Subcutaneous adipose tissue (tissue), 4 donors: ENCODE data around the gene OLFM2. TPM values are rescaled to one million over a fixed set of nuclear protein-coding genes. Genes with fewer than 3 reads are reported as not detected.

Source experiments
- total RNA-seq, 4 donors: library from RNA; depleted of rRNA; stranded (reverse); fragments of >200 nt; gene quantifications; one replicate each; pipeline ENCODE4 v1.1.0, GENCODE V29; 2016
- TF ChIP-seq, protein P1 (sequence below): fragments of 450-650 bp; IDR thresholded peaks from one replicate; pipeline ENCODE4 v1.5.1; 2016; ENCODE audit warnings: low read depth, mild to moderate bottlenecking, control low read depth, antibody characterized with exemption, moderate library complexity

OLFM2 gene
- total RNA-seq, 4 donors from 2014 or later: 21.8 to 258 (median 57.7) TPM

DNA sequence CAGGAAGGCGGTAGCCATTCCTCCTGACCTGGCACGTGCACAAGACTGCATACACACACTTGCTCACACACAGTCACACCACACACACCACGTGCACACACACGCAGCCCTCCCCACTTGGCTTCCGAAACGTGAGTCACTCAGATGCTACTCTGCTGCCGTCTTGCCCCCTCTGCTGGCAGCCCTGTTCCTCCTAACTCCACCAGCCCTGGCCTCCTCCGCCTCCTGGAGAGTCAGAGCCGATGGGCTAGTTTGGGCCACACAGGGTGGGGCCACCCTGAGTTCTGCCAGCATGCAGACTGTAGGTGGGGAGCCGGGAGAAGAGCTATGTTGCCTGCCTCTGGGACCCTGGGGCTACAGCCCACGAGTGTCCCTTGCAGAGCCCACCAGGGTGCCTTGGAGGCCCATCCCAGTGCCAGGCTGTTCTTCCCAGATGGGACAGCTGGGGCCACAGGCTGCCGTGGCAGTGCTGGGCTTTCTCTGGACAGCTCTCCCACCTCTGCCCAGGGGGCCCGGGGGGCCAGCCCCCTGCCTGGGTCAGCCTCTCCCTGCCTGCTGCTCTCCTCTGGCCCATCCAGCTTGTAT, 89.1 kb downstream of the OLFM2 start:
- TF ChIP-seq, protein P1, sequence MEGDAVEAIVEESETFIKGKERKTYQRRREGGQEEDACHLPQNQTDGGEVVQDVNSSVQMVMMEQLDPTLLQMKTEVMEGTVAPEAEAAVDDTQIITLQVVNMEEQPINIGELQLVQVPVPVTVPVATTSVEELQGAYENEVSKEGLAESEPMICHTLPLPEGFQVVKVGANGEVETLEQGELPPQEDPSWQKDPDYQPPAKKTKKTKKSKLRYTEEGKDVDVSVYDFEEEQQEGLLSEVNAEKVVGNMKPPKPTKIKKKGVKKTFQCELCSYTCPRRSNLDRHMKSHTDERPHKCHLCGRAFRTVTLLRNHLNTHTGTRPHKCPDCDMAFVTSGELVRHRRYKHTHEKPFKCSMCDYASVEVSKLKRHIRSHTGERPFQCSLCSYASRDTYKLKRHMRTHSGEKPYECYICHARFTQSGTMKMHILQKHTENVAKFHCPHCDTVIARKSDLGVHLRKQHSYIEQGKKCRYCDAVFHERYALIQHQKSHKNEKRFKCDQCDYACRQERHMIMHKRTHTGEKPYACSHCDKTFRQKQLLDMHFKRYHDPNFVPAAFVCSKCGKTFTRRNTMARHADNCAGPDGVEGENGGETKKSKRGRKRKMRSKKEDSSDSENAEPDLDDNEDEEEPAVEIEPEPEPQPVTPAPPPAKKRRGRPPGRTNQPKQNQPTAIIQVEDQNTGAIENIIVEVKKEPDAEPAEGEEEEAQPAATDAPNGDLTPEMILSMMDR: no peak

DNA sequence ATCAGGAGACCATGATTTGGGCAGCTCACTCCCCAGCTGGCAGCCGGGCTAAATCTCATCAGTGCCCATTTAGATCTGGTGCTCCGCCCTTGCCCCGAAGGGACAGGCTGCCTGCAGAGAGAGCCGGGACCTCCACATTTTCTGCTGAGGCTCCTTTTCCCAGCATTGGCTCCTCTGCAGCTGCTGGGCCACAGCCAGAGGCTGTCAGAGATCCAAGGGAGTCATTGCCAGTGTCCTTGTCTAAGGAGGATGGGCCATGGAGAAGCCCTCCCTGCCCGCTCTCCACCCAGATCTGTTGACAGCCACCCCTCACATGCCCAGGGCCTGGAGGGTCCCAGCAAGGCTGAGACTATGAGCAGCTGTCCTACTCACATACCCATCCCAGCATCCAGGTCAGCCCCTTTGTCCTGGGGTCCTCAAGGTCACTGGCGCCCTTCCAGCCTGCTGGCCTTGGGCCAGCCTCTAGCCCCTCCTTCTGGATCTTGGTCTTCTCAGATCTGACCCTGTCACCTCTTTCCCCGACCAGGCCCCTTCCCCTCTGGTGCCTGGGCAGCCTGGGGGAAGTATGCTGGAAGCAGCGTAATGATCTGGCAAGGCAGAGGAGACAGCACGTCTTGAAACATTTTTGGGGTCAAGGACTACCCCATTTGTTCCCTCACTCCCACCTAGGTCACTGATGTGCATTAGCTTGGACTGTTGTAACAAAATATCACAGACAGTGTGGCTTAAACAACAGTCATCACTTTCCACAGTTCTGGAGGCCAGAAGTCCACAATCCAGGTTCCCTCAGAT, 93.3 kb downstream of the OLFM2 start:
- TF ChIP-seq, protein P1: no peak

DNA sequence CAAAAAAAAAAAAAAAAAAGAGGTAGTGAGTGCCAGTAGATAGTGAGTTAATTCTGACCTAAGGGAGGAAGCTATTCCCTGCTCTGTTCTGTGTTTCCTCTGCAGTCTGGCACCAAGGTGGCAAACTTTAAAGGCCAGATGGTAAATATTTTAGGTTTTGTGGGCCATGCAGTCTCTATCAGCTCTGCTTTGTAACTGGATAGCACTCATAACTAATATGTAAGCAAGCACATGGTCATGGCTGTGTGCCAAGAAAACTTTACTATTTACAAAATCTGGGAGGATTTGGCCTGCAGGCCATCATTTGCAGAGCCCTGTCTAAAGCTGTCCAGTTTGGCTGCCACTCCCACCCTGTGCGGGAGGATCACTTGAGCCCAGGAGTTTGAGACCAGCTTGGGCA, 96.9 kb downstream of the OLFM2 start:
- TF ChIP-seq, protein P1: no peak

DNA sequence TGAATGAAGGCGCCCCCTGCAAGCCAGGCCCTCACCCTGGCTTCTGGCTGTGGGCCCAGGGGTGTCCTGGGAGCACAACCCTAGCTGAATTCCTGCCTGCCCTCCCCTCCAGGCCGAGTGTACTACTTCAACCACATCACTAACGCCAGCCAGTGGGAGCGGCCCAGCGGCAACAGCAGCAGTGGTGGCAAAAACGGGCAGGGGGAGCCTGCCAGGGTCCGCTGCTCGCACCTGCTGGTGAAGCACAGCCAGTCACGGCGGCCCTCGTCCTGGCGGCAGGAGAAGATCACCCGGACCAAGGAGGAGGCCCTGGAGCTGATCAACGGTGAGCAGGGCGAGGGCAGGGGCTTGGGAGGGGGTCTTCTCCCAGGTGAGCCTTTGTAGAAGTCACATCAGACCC, 98.0 kb downstream of the OLFM2 start:
- TF ChIP-seq, protein P1: no peak

DNA sequence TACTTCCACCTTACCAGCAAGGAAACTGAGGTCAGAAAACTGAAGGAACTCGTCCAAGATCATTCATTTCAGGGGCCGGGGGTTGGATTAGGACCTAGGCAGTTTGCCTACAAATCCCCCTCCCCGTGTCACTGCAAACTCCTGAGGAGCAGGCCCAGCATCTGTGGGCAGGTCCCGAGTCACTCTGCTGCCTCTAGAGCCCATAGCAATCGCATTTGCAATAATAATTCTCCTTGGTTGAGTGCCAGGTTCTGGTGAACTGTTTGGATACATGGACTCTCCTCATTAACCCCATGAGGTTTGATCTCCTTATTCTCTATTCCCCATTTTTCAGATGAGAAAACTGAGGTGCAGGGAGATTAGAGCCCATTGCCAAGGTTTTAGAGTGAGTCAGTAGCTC, 100.3 kb downstream of the OLFM2 start:
- TF ChIP-seq, protein P1: no peak

DNA sequence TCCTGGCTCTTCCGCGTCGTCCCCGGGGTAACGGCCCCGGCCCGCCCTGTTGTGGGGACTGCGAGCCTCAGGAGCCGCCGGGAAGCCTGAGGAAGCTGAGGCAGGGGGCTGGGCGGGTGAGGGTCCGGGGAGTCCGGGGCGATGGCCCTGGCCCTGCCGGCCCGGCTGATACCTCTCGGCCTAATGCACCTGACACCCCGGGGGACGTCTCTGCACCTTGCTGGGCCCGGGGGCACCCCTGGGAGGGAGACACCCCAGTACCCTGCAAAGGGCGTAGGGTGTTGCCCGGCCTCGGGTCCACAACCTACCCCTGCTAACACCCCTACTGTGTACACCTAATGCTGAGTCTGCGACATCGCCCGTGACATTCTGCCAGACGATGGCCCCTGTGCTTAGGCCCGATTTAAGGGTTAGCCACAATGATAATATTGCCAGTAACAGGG, 100.8 kb downstream of the OLFM2 start:
- TF ChIP-seq, protein P1: no peak

DNA sequence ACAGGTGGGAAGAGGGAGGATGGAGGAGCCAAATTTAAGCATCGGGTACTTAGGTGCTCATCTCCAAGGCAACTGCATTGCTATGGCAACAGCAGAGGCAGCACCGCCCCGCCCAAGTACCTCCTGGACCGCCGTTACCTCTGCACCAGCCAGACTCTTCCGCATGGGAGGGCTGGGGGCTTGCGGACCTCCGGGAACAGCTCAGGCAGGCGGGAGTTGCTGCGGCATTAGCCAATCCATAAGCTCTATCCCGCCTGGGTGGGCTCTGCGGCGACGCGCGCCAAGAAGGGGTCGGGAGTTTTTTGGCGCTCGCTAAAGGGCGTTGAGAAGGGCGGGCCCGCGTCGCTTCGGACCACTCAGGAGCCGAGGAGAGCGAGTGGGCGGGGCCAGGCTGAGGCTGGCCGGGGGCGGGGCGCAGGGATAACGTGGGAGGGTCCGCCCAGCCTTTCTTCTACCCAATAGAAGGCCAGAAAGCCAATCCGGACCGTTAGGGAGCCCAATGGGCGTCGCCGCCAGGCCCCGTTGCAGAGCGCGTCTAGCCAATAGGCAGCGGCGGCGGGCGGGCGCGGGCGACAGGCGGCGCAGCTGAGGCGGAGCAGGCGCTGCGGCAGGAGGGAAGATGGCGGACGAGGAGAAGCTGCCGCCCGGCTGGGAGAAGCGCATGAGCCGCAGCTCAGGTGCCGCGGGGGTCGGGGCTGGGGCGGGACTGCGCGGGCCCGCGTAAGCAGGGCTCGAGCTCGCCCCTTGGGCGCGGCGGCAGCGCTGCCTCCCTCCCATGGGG, 101.4 kb downstream of the OLFM2 start, which contains the start of gene PIN1:
Gene PIN1, plus strand, starts transcription at position 593 of the 781 bp plus-strand sequence. Its CDS starts 27 bp downstream, at position 620.
- TF ChIP-seq, protein P1: no peak
